Medulla oblongata (tissue), 1 donor: Measurements from ENCODE around the gene IFIT1.
"Not testable (repeated sequence)": the region's sequence is repeated elsewhere in the genome, so short reads cannot be mapped to it uniquely, and the experiment has no call there.

ENCODE experiments used
- DNase-seq: peaks from one replicate; pipeline ENCODE4 v3.0.0-alpha.2; 2015; ENCODE audit errors: extremely low spot score

IFIT1 gene

GRCh38 chr10:89367529-89367928 lies 24.9 kb upstream of the IFIT1 start:
- peak; percentile 54 for DNase-seq

GRCh38 chr10:89368129-89368528 lies 24.3 kb upstream of the IFIT1 start:
- DNase-seq = no peak

- DNase-seq = peak; percentile 78
Measured at GRCh38 chr10:89369156-89370105, 23.0 kb upstream of the IFIT1 start.

- DNase-seq = no peak
Measured at GRCh38 chr10:89371079-89371478, 21.3 kb upstream of the IFIT1 start.

GRCh38 chr10:89371987-89372386 lies 20.4 kb upstream of the IFIT1 start:
- DNase-seq = no peak

GRCh38 chr10:89373916-89374711 lies 18.3 kb upstream of the IFIT1 start:
- DNase-seq = peak; percentile 98

GRCh38 chr10:89374713-89375141 lies 17.7 kb upstream of the IFIT1 start:
- peak; percentile 40 for DNase-seq

- DNase-seq = no peak
Measured at GRCh38 chr10:89377705-89378637, 14.5 kb upstream of the IFIT1 start, which contains the start of gene IFIT1B. TSS of gene IFIT1B (plus strand) at chr10:89378056. CDS start at chr10:89378136, 80 bp downstream.

- DNase-seq = no peak
Measured at GRCh38 chr10:89379103-89379502, 13.3 kb upstream of the IFIT1 start.

GRCh38 chr10:89382757-89383156 lies 9.7 kb upstream of the IFIT1 start:
- no peak for DNase-seq

- DNase-seq = peak; percentile 69
Measured at GRCh38 chr10:89384474-89385340, 7.7 kb upstream of the IFIT1 start.

GRCh38 chr10:89388806-89389205 lies 3.6 kb upstream of the IFIT1 start:
- DNase-seq = no peak

- peak; percentile 82 for DNase-seq
Measured at GRCh38 chr10:89389254-89389653, 3.2 kb upstream of the IFIT1 start.

- peak; percentile 53 for DNase-seq
Measured at GRCh38 chr10:89390476-89391225, 1.8 kb upstream of the IFIT1 start.

GRCh38 chr10:89391226-89391576 lies 1.2 kb upstream of the IFIT1 start:
- DNase-seq = not testable (repeated sequence)

GRCh38 chr10:89392974-89393373 lies 551 bp downstream of the IFIT1 start:
- peak; percentile 71 for DNase-seq

GRCh38 chr10:89393898-89394297 lies 1.5 kb downstream of the IFIT1 start:
- no peak for DNase-seq

- no peak for DNase-seq
Measured at GRCh38 chr10:89395141-89395540, 2.7 kb downstream of the IFIT1 start.

GRCh38 chr10:89398003-89398749 lies 5.8 kb downstream of the IFIT1 start:
- DNase-seq = no peak
